Smooth muscle cell of the coronary artery (primary cell): Measurements from ENCODE around the gene PARG. TPM values are rescaled to one million over a fixed set of nuclear protein-coding genes. Genes with fewer than 3 reads are reported as not detected.

Source experiments
- total RNA-seq: library from RNA; depleted of rRNA; stranded (reverse); fragments of >200 nt; gene quantifications from 2 replicates; pipeline ENCODE4 v1.2.3, GENCODE V29; 2014; ENCODE audit warnings: low replicate concordance

Gene PARG
- total RNA-seq, result 36.8 and 56.5 TPM in 2 replicates

DNA sequence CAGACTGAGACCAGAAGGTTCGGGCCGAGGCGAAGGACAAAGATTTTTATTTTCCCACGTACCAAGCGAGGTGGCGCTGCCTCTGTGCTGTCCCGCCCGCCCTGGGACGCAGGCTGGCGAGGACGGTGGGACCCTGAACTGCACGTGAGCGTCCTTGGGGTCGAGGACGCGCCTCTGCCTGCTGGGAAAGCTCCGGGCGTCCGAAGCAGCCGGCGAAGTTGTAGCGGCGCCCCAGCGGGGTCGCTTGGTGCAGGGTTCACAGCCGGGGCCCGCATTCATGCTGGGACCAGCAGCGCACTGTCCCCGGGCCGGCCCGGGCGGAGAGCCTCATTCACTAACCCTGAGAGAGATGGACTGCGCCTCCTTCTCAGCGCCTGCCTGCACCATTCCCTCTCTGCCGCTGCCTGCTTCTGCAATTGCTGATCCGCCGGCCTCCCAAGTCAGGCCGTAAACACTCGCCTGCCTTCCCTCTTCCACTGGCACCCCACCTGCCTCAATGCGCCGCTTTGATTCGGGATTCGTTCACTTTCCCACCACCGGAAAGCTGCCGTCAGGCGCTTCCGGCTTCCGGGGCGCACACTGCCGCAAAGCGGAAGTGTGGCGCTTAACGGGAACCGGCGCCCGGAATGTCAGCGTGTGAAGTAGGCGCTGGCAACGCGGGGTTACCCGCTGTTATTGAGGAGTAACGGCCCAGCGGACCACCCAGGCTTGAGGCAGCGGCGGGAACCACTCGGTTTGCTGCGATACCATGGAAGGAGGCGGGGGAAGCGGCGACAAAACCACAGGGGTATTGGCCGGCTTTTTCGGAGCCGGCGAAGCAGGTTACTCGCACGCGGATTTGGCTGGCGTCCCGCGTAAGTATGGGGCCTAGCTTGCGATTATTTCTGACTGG is at the start of gene PARG, which contains the start of gene TIMM23B:
Gene PARG, minus strand, starts transcription at position 581 of the 892 bp plus-strand sequence. Its CDS starts 302 bp downstream, at position 279.
Gene TIMM23B, plus strand, starts transcription at position 607 of the 892 bp plus-strand sequence. Its CDS starts 142 bp downstream, at position 749.

GRCh38 chr10:49988376-49988775 is 46.5 kb upstream of the PARG start, which contains the start of gene AGAP6:
Gene AGAP6, plus strand, starts transcription at chr10:49988406. Its CDS starts 310 bp downstream, at chr10:49988716.

Other genes starting within 250 kb of the PARG start
- gene OGDHL, start 179.7 kb downstream of the PARG start, total RNA-seq, result 0.12 and 2.0 TPM in 2 replicates
- 13.1 and 19.3 TPM in 2 replicates for gene TIMM23B, start within 50 bp of the PARG start, total RNA-seq
- gene AGAP6, start 46.4 kb upstream of the PARG start, total RNA-seq, result 1.5 and 1.9 TPM in 2 replicates
- 40.8 and 102 TPM in 2 replicates for gene WASHC2A, start 125.9 kb upstream of the PARG start, total RNA-seq